Measurements from ENCODE around the gene HS6ST1. TPM values are rescaled to one million over a fixed set of nuclear protein-coding genes. Genes with fewer than 3 reads are reported as not detected.

HS6ST1 gene
- total RNA-seq, result 26.8 TPM

- DNase-seq, result peak; percentile 94
Measured at GRCh38 chr2:128318776-128319464, at the start of gene HS6ST1. HS6ST1 (minus strand) TSS chr2:128318868; CDS start chr2:128318563, 305 bp downstream.

- no peak for DNase-seq
Measured at GRCh38 chr2:128367601-128368359, 49.1 kb upstream of the HS6ST1 start.

DNA sequence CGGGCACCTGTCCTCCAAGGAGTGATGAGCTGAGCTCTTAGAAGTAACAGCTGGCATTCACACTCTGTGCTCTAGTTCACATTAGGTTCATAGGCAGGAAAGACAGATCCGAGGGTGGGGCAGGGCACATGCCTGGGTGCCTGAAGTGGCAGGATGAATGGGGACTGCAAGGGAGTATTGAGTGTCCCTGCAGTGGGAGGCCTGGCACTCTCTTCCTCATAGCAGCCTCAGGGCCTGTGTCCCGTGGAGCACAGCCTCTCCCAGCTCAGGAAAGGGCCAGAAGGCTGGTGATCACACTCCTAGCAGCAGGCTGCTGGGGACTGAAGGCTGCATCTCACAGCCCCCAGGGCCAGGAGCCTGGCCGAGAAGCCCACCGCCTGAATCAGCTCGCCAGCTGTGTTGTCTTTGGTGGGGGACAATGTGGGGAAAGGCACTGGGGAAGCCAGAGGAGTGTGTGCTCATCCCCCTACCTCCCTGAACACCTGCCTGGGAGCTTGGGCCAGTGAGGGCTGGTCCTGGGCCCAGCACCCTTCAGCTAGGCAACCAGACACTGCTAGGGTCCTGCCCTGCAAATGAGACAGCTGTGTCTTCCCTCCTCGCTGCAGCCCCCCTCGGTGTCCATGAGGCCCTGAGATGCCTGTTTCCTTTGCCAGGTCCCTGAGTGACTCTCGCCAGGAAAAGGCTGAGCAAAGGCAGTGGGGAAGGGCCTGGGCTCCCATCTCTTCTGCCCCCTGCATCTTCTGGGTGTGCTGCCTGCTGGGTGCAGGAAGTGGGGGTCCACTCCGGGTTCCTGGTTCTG lies 48.2 kb upstream of the HS6ST1 start:
- peak; percentile 72 for DNase-seq

GRCh38 chr2:128365217-128365905 lies 46.7 kb upstream of the HS6ST1 start:
- DNase-seq, result no peak

- no peak for DNase-seq
Measured at GRCh38 chr2:128364441-128364911, 45.8 kb upstream of the HS6ST1 start.

- no peak for DNase-seq
Measured at GRCh38 chr2:128363934-128364361, 45.3 kb upstream of the HS6ST1 start.

DNA sequence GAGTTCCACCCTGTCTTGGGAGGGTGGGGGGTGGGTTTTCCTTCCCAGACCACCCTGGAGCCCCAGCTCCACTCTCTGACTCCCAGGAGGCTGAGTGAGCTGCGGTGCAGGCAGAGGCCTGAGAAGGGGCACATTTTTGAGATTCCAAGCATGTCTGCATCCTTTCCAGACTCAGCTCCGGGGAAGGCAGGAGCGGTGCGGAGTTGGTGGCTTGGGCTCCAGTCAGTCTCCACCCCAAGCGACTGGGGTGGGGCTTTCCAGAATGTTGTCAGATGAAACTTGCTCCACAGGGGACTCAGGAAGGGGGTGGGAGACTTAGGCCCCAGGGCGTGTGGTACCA lies 44.2 kb upstream of the HS6ST1 start:
- peak; percentile 76 for DNase-seq

DNA sequence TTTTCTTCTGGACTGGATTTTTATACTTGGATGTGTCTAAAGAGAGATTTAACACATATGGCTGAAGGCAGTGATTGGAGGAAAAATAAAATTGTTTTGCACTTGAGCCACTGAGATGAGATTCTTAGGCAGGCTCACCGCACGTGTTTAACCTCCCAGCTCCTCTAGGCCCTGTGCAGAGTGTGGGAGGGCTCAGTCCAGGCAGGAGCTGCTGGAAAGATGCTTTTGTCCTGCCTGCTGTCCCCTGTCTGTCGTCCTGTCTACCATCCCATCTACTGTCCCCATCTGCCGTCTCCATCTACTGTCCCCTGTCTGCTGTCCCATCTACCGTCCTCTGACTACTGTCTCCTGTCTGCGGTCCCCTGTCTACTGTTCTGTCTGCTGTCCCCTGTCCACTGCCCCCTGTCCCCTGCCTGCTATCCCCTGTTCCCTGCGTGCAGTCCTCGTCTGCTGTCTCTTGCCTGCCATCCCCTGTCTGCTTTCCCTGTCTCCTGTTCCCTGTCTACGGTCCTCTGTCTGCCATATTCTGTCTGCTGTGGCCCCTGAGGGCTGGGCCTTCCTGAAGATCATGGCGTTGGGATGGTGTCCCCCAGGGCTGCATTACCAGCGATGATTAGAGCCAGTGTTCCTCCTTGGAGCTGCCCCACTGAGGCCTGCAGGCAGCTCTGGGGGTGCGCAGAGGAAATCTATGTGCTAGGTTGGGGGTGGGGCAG lies 43.7 kb upstream of the HS6ST1 start:
- no peak for DNase-seq

GRCh38 chr2:128361376-128362131 lies 42.9 kb upstream of the HS6ST1 start:
- no peak for DNase-seq

GRCh38 chr2:128360711-128361110 lies 42.0 kb upstream of the HS6ST1 start:
- DNase-seq, result no peak

DNA sequence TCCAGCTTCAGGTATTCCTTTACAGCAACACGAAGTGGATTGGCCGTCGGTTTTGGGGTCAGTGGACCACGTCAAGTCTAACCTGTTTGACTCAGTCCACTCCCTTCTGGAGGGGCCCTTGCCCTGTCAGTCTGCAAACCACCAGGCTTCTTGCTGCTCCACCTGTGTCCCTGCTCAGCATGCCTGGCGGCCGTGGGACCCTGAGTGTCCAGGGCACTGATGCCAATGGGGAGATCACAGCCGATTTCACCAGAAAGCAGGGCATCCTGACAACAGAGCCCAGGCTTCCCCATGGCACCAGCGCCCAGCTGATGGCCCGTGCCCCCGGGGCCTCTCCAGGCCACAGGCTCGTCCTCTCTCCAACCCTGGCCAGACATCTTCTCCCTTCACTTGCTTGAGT lies 41.2 kb upstream of the HS6ST1 start:
- no peak for DNase-seq

GRCh38 chr2:128358941-128359731 lies 40.5 kb upstream of the HS6ST1 start:
- DNase-seq, result no peak

- no peak for DNase-seq
Measured at GRCh38 chr2:128357506-128358370, 39.1 kb upstream of the HS6ST1 start.

DNA sequence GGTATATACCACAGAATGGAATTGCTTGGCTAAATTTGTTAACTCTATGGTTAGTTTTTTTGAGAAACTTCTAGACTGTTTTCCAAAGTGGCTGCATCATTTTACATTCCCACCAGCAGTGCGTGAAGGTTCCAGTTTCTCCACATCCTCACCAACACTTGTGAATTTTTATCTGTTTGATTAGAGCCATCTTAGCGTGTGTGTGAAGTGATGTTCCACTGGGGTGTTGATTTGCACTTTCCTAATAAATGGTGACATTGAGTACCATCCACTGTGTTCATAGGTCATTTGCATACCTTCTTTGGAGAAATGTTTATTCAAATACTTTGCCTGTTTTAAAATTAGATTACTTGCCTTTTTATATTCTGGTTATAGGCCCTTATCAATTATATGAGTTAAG lies 37.5 kb upstream of the HS6ST1 start:
- no peak for DNase-seq

DNA sequence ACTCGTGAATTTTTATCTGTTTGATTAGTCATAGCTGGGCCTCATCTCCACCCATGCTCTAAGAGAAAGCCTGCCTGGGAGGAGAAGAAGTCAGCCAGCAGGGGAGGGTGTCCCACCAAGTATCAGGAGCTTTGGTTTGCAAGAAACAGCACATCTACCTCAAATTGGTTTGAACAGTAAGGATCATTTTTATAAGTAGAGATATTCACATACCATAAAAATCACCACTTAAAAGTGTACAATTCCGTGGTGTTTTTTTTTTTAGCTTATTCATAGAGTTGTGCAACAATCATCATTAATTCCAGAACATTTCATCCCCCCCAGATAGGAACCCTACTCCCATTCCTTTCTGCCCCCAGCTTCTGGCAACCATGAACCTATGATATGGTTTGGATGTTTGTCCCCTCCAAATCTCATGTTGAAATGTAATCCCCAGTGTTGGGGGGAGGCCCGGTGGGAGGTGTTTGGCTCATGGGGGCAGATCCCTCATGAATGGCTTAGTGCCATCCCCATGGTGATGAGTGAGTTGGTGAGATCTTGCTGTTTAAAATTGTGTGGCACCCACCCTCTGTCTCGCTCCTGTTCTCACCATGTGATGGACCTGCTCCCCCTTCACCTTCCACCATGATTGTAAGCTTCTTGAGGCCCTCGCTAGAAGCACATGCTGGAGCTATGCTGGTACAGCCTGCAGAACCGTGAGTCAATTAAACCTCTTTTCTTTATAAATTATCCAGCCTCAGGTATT lies 36.2 kb upstream of the HS6ST1 start:
- no peak for DNase-seq

DNA sequence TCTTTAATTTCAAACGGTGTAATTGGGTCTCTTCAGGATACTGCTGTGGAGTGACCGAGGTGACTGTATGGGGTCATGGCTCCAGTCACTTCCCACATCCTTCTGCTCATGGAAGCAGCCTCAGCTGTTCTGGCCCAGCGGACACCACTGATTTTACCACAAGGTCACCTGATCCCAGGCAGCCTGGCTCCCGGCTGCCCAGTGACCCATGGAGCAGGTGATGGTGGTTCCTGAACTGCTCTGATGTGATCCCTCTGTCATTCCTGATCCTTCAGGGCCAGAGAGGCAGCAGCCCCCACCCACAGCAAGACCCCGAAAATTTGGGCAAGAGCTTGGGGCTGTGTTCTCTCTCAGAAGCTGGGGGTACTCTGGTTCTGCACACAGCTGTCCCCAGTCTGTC lies 35.5 kb upstream of the HS6ST1 start:
- no peak for DNase-seq

DNA sequence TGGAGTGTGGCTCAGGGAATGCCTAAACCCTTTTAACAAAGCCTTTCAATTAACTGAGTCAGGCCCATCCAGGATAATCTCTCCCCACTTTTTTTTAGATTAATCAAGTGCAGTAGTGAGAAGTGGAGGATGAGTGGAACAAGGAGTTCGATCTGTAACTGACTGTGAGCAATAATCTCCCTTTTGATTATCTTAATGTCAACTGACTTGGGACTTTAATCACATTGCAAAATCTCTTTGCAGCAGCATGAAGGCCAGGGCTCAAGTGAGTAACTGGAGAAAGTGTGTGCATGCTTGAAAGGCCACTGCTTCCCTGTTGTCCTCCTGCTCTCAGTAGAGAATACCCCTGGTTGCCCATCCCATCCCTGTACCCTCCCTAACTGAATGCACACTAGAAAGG lies 32.1 kb upstream of the HS6ST1 start:
- DNase-seq, result no peak

DNA sequence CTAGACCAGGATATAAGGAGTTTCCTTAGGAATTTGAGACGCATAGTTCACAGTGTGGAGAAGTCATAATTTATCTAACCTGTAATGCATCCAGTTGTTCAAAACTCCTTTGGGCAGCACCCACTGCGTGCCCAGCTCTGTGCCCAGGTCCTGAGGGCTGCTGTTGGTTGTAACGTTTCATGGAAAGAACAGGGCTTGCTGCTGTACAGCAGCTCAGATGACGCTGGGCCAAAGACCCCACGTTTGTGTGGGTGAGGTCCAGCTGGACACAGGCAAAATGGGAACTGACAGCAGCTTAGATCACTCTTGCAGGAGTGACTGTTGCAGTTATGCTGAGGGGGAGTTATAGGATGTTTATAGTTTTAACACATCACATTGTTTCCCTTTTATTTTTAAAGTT lies 30.0 kb upstream of the HS6ST1 start:
- DNase-seq, result no peak

All from tongue (tissue), 2 donors.